Suprapubic skin (tissue), 4 donors: ENCODE measurements around the gene SULT1C4. TPM values are rescaled to one million over a fixed set of nuclear protein-coding genes. Genes with fewer than 3 reads are reported as not detected.

ENCODE experiments used
- DNase-seq, 2 donors: peaks; one replicate each; pipeline ENCODE4 v3.0.0-alpha.2; 2019; ENCODE audit warnings: low spot score in 2 of 2
- H3K27ac ChIP-seq: fragments of 200-600 bp; sonication (generic); one replicate; pipeline ENCODE4 v1.5.1; 2019
- H3K27me3 ChIP-seq: fragments of 200-600 bp; sonication (generic); one replicate; pipeline ENCODE4 v1.5.1; 2019
- H3K36me3 ChIP-seq: fragments of 200-600 bp; sonication (generic); one replicate; pipeline ENCODE4 v1.5.1; 2019
- H3K4me1 ChIP-seq: fragments of 200-600 bp; sonication (generic); one replicate; pipeline ENCODE4 v1.5.1; 2019
- H3K4me3 ChIP-seq: fragments of 200-600 bp; sonication (generic); one replicate; pipeline ENCODE4 v1.5.1; 2019; ENCODE audit warnings: mild to moderate bottlenecking
- H3K9me3 ChIP-seq: fragments of 200-600 bp; sonication (generic); one replicate; pipeline ENCODE4 v1.5.1; 2019
- EP300 ChIP-seq: sonication (generic); formaldehyde crosslinking; IDR thresholded peaks from one replicate; pipeline ENCODE4 v1.6.1; 2017; ENCODE audit warnings: antibody characterized with exemption
- POLR2A ChIP-seq, 2 donors: fragments of 450-650 bp; IDR thresholded peaks; one replicate each; pipeline ENCODE4 v1.6.1; 2017; ENCODE audit warnings: antibody characterized with exemption in 2 of 2, mild to moderate bottlenecking in 2 of 2, moderate library complexity in 2 of 2
- POLR2AphosphoS5 ChIP-seq, 3 donors: sonication (generic); formaldehyde crosslinking; IDR thresholded peaks; one replicate each; pipeline ENCODE4 v1.6.1; 2017; ENCODE audit warnings: antibody characterized with exemption in 3 of 3
- WGBS: methylation state at CpG from one replicate; pipeline ENCODE4 v1.1.5; 2018; 5-methylcytosine and 5-hydroxymethylcytosine counted together
- total RNA-seq, 4 donors: library from RNA; depleted of rRNA; stranded (reverse); fragments of >200 nt; gene quantifications; one replicate each; pipeline ENCODE4 v1.1.0, GENCODE V29; 2016
- TF ChIP-seq, protein P1 (sequence below), 2 donors: fragments of 200-600 bp in 1 of 2; fragments of 450-650 bp in 1 of 2; sonication (generic) in 1 of 2; IDR thresholded peaks; one replicate each; pipeline ENCODE4 v1.5.1; 2016 to 2019; ENCODE audit warnings: antibody characterized with exemption in 2 of 2, mild to moderate bottlenecking in 1 of 2, moderate library complexity in 1 of 2

Gene SULT1C4
- 1 to 10 TPM in 1 of 4 donors, under 1 TPM in 2, not detected in 1; 0.34 to 1.5 (median 0.48) TPM for total RNA-seq

DNA sequence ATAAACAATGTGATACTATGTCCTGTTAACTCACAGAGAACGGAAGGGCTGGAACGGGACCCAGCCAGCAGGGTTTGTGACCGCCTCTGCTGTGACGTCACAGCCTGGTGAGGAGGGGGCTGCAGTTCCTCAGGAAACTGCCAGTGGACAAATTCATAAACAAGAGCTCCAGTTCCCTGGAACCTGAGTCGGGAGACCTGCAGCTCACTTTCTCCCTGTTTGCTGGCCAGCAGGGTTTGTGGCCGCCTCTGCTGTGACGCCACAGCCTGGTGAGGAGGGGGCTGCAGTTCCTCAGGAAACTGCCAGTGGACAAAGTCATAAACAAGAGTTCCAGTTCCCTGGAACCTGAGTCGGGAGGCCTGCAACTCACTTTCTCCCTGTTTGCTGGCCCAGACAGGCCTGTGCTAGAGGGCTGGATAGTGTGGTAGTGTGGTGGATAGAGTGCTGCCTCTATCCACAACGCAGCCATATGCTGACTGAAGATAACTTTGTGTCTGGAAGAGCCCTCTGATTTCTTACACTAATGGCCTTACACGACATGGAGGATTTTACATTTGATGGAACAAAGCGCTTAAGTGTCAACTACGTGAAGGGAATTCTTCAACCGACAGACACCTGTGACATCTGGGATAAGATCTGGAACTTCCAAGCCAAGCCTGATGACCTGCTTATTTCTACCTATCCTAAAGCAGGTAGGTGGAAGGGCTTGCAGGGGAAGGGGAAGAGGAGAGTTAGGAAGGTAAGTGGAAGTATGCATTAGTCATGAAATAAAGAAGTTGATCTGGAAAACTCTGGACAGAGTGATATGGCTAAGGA is at the start of gene SULT1C4:
SULT1C4 (plus strand) TSS at position 140 of the 816 bp plus-strand sequence; CDS start at position 524, 384 bp downstream.
- no peak within 1 kb of the TSS for H3K27ac ChIP-seq
- H3K36me3 ChIP-seq = no peaks in the 10 kb centered on the region
- H3K4me1 ChIP-seq = no peaks in the 10 kb centered on the region
- 30% methylated on average over 12 of the region's 13 CpGs for WGBS
- DNase-seq = no peak
- H3K9me3 ChIP-seq = no peaks in the 10 kb centered on the region
- peak within 1 kb of the TSS; percentile 19 for H3K4me3 ChIP-seq
- TF ChIP-seq, protein P1, sequence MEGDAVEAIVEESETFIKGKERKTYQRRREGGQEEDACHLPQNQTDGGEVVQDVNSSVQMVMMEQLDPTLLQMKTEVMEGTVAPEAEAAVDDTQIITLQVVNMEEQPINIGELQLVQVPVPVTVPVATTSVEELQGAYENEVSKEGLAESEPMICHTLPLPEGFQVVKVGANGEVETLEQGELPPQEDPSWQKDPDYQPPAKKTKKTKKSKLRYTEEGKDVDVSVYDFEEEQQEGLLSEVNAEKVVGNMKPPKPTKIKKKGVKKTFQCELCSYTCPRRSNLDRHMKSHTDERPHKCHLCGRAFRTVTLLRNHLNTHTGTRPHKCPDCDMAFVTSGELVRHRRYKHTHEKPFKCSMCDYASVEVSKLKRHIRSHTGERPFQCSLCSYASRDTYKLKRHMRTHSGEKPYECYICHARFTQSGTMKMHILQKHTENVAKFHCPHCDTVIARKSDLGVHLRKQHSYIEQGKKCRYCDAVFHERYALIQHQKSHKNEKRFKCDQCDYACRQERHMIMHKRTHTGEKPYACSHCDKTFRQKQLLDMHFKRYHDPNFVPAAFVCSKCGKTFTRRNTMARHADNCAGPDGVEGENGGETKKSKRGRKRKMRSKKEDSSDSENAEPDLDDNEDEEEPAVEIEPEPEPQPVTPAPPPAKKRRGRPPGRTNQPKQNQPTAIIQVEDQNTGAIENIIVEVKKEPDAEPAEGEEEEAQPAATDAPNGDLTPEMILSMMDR (IDR thresholded peaks at IDR 0.05) = no peak
- TF ChIP-seq POLR2A (IDR thresholded peaks at IDR 0.05) (no peak), EP300 (no peak), POLR2AphosphoS5 (IDR thresholded peaks at IDR 0.05) (no peak)
- no peaks in the 10 kb centered on the region for H3K27me3 ChIP-seq

DNA sequence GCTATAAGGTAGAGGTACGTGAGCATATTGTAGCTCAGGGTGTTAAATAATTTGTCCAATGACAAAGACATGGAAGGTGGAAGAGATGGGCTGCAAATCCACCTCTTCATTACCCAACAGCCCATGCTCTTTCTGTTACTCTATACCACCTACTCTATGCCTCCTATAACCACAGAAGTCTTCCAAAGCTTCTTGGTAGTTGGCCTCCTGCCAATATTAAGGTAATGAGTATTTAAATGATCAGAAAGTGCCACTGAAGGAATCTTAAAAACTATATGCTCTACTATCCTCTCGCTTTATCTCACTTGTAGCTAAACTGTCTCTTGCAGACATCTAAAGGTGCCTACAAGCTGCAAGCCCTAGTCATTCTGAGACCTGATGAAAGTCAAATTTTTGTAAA is 48.0 kb upstream of the SULT1C4 start:
- WGBS = 89% methylated on average over 2 of the region's 2 CpGs
- Histone ChIP-seq H3K36me3 (no peaks in the 10 kb centered on the region), H3K4me1 (no peaks in the 10 kb centered on the region), H3K4me3 (no peak overlapping the region), H3K27me3 (no peaks in the 10 kb centered on the region), H3K27ac (no peak overlapping the region), H3K9me3 (no peaks in the 10 kb centered on the region)
- TF ChIP-seq, protein P1 (IDR thresholded peaks at IDR 0.05) = no peak
- TF ChIP-seq POLR2A (IDR thresholded peaks at IDR 0.05) (no peak), POLR2AphosphoS5 (IDR thresholded peaks at IDR 0.05) (no peak), EP300 (no peak)
- no peak for DNase-seq

DNA sequence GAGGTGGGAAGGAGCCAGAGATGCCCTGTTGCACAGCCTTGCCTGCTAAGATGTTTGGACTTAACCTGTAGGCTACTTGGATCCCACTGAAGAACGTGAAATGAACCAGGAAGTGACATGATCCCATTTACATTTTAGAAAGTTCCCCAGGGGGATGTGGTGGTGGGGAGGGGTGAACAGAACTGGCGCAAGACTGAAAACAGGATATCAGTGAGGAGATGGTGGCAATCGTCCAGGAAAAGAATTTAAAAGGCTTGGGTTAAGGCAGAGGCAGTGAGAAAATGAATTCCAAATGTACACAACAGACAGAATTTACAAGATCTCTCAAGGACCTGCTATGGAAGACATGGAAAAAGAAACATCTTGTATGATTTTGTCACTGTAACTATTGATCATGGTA is 46.8 kb upstream of the SULT1C4 start:
- H3K4me1 ChIP-seq = no peaks in the 10 kb centered on the region
- WGBS = 15% methylated on average over 3 of the region's 3 CpGs
- H3K27ac ChIP-seq = no peak overlapping the region
- DNase-seq = no peak
- no peaks in the 10 kb centered on the region for H3K36me3 ChIP-seq
- no peak for TF ChIP-seq POLR2AphosphoS5 (IDR thresholded peaks at IDR 0.05)
- TF ChIP-seq EP300 = no peak
- TF ChIP-seq POLR2A (IDR thresholded peaks at IDR 0.05) = no peak
- TF ChIP-seq, protein P1 (IDR thresholded peaks at IDR 0.05) = no peak
- no peaks in the 10 kb centered on the region for H3K9me3 ChIP-seq
- no peak overlapping the region for H3K4me3 ChIP-seq
- no peaks in the 10 kb centered on the region for H3K27me3 ChIP-seq

DNA sequence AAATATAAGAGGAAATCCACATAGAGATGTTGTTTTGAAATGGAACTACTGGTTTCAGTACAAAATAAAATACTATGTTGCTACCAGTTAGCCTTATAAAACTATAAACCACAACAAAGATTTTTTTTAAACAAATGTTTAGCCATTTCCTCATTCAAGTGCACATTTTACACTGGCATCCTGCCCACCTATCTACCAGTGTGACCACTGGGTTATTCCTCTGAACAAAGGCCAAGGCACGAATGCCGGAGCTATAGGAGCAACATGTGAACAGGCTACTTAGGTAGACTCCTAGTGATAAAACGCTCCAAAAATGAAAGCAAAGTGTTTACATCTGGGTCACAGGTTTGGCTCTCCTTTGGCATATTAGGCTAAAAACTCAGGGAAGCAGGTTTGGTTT is 31.8 kb upstream of the SULT1C4 start:
- WGBS = 75% methylated on average over 3 of the region's 3 CpGs

DNA sequence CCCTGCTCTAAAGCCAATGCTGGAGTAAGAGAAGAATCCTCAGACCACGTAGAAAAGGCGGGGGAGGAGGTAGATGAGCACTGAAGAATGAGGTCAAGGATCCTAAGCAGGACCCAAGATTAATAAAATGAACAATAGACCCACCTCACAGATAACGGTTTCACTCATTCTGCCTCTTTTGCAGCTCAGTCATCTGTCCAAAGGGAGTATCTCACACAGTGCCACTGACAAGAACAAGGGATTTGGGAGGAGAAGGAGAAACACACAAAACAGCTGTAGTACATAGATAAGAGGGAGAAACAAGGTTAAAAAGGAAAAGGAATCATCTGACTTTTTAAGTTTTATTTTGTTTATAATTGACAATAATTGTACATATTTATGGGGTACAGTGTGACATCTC is 30.9 kb upstream of the SULT1C4 start:
- Histone ChIP-seq H3K4me1 (no peaks in the 10 kb centered on the region), H3K4me3 (no peak overlapping the region), H3K27ac (no peak overlapping the region), H3K9me3 (no peaks in the 10 kb centered on the region), H3K27me3 (peaks cover 3% of the 10 kb centered on the region), H3K36me3 (no peaks in the 10 kb centered on the region)
- no peak for TF ChIP-seq EP300
- TF ChIP-seq POLR2A (IDR thresholded peaks at IDR 0.05) = no peak
- TF ChIP-seq, protein P1 (IDR thresholded peaks at IDR 0.05) = no peak
- no peak for TF ChIP-seq POLR2AphosphoS5 (IDR thresholded peaks at IDR 0.05)
- no peak for DNase-seq
- 85% methylated on average over 3 of the region's 3 CpGs for WGBS

More for the DNA sequence above, 31.8 kb upstream of the SULT1C4 start:
- Histone ChIP-seq H3K9me3 (no peaks in the 10 kb centered on the region), H3K4me3 (no peak overlapping the region), H3K4me1 (no peaks in the 10 kb centered on the region), H3K27me3 (peaks cover 3% of the 10 kb centered on the region), H3K36me3 (no peaks in the 10 kb centered on the region), H3K27ac (no peak overlapping the region)
- no peak for DNase-seq
- TF ChIP-seq POLR2AphosphoS5 (IDR thresholded peaks at IDR 0.05) = no peak
- no peak for TF ChIP-seq EP300
- TF ChIP-seq, protein P1 (IDR thresholded peaks at IDR 0.05) = no peak
- no peak for TF ChIP-seq POLR2A (IDR thresholded peaks at IDR 0.05)
